ENCODE measurements around the gene MAIP1.

MAIP1 gene

GRCh38 chr2:199946836-199947235 lies 8.5 kb upstream of the MAIP1 start:
- TF ChIP-seq CTCF (conservative IDR thresholded peaks at IDR 0.05) = no peak
- no peak overlapping the region for H3K27ac ChIP-seq

GRCh38 chr2:199950396-199950795 lies 5.0 kb upstream of the MAIP1 start:
- no peak for TF ChIP-seq CTCF (conservative IDR thresholded peaks at IDR 0.05)

GRCh38 chr2:199951023-199951422 lies 4.4 kb upstream of the MAIP1 start:
- no peak for TF ChIP-seq CTCF (conservative IDR thresholded peaks at IDR 0.05)
- no peak overlapping the region for H3K27ac ChIP-seq

More at GRCh38 chr2:199950396-199950795, 5.0 kb upstream of the MAIP1 start:
- no peak overlapping the region for H3K27ac ChIP-seq

- H3K27ac ChIP-seq = peak overlapping the region; percentile 96
- TF ChIP-seq CTCF (conservative IDR thresholded peaks at IDR 0.05) = no peak
Observed at GRCh38 chr2:199955007-199955338, 409 bp upstream of the MAIP1 start.

GRCh38 chr2:199956062-199956380 lies 639 bp downstream of the MAIP1 start:
- TF ChIP-seq CTCF (conservative IDR thresholded peaks at IDR 0.05) = no peak

GRCh38 chr2:199958014-199958413 lies 2.6 kb downstream of the MAIP1 start:
- H3K27ac ChIP-seq = no peak overlapping the region
- no peak for TF ChIP-seq CTCF (conservative IDR thresholded peaks at IDR 0.05)

More at GRCh38 chr2:199956062-199956380, 639 bp downstream of the MAIP1 start:
- H3K27ac ChIP-seq = peak overlapping the region; percentile 96

GRCh38 chr2:199962203-199962602 lies 6.8 kb downstream of the MAIP1 start:
- TF ChIP-seq CTCF (conservative IDR thresholded peaks at IDR 0.05) = no peak
- no peak overlapping the region for H3K27ac ChIP-seq

GRCh38 chr2:199966405-199966804 lies 11.0 kb downstream of the MAIP1 start:
- no peak for TF ChIP-seq CTCF (conservative IDR thresholded peaks at IDR 0.05)
- no peak overlapping the region for H3K27ac ChIP-seq
